IMR-90 (cell line): ENCODE measurements around the gene TCTA. TPM values are rescaled to one million over a fixed set of nuclear protein-coding genes. Genes with fewer than 3 reads are reported as not detected.

Experiments
- ATAC-seq: fragments of 200-7000 bp; cut with Tn5 transposase; 2 replicates; pipeline ENCODE4 v1.9.1; 2020; ENCODE audit warnings: low read depth, mild to moderate bottlenecking, moderate library complexity
- BruUV-seq: library from RNA; stranded (reverse); fragments of 400-500 nt; replicated peaks from 2 replicates; lab custom pipeline; 2021; lab: Mats Ljungman, UMichigan
- CTCF ChIA-PET: fragments of 300-600 bp; formaldehyde crosslinking; extraction: SDS; loops from one replicate; lab custom pipeline; 2021; ENCODE audit warnings: antibody characterized with exemption; lab: Yijun Ruan, JAX
- POLR2A ChIA-PET: fragments of 300-600 bp; sonication (Branson Sonifier 250); formaldehyde crosslinking; loops from one replicate; lab custom pipeline; 2022; ENCODE audit warnings: antibody characterized with exemption; ENCODE audit not compliant: unreplicated experiment; lab: Charles Lee
- DNase-seq: peaks from one replicate; pipeline ENCODE4 v3.0.0; 2013
- H2AFZ ChIP-seq: replicated peaks from 2 replicates; pipeline ENCODE3; 2013; ENCODE audit warnings: low read length, mild to moderate bottlenecking; ENCODE audit not compliant: poor library complexity
- H2AK5ac ChIP-seq: 2 replicates; pipeline ENCODE4 v1.6.1; 2013; ENCODE audit warnings: low read depth, low read length, inconsistent platforms
- H2AK9ac ChIP-seq: replicated peaks from 2 replicates; pipeline ENCODE3; 2013; ENCODE audit warnings: mild to moderate bottlenecking, low read depth, low read length, moderate library complexity; ENCODE audit not compliant: poor library complexity
- H2BK120ac ChIP-seq: 2 replicates; pipeline ENCODE4 v1.6.1; 2013; ENCODE audit warnings: low read depth, low read length, inconsistent platforms
- H2BK15ac ChIP-seq: 3 replicates; pipeline ENCODE4 v1.6.1; 2013; ENCODE audit warnings: low read depth, low read length, inconsistent platforms
- H2BK20ac ChIP-seq: 2 replicates; pipeline ENCODE4 v1.6.1; 2013; ENCODE audit warnings: low read depth, mild to moderate bottlenecking, inconsistent platforms, low read length, moderate library complexity
- H2BK5ac ChIP-seq: 2 replicates; pipeline ENCODE4 v1.6.1; 2013; ENCODE audit warnings: mild to moderate bottlenecking, low read depth, low read length, inconsistent platforms; ENCODE audit not compliant: poor library complexity, severe bottlenecking
- H3K14ac ChIP-seq: replicated peaks from 2 replicates; pipeline ENCODE4 v1.6.1; 2013; ENCODE audit warnings: low read depth, low read length, inconsistent platforms
- H3K18ac ChIP-seq: 2 replicates; pipeline ENCODE4 v1.6.1; 2013; ENCODE audit warnings: low read depth, low read length, control low read depth
- H3K23ac ChIP-seq: 2 replicates; pipeline ENCODE4 v1.6.1; 2013; ENCODE audit warnings: low read depth, low read length, inconsistent platforms
- H3K27ac ChIP-seq: 2 replicates; pipeline ENCODE4 v1.5.1; 2013; ENCODE audit warnings: mild to moderate bottlenecking, control low read depth, low read length; ENCODE audit not compliant: insufficient read depth
- H3K27me3 ChIP-seq: 2 replicates; pipeline ENCODE4 v1.6.1; 2013; ENCODE audit warnings: low read length; ENCODE audit not compliant: control insufficient read depth, insufficient read depth
- H3K36me3 ChIP-seq: 2 replicates; pipeline ENCODE4 v1.6.1; 2013; ENCODE audit warnings: low read length, mixed read lengths; ENCODE audit not compliant: control insufficient read depth, insufficient read depth
- H3K4ac ChIP-seq: 2 replicates; pipeline ENCODE4 v1.6.1; 2013; ENCODE audit warnings: low read depth, low read length, inconsistent platforms
- H3K4me1 ChIP-seq: 2 replicates; pipeline ENCODE4 v1.6.1; 2013; ENCODE audit warnings: low read length, mixed read lengths; ENCODE audit not compliant: control insufficient read depth, insufficient read depth
- H3K4me2 ChIP-seq: 2 replicates; pipeline ENCODE4 v1.6.1; 2013; ENCODE audit warnings: low read depth, mild to moderate bottlenecking, control low read depth, low read length, moderate library complexity
- H3K4me3 ChIP-seq: 2 replicates; pipeline ENCODE4 v1.5.1; 2013; ENCODE audit warnings: low read depth, mild to moderate bottlenecking, control low read depth, low read length, moderate library complexity; ENCODE audit not compliant: insufficient read depth
- H3K56ac ChIP-seq: 2 replicates; pipeline ENCODE4 v1.6.1; 2013; ENCODE audit warnings: low read length, inconsistent platforms; ENCODE audit not compliant: insufficient read depth; ENCODE audit errors: extremely low read depth
- H3K79me1 ChIP-seq, 2 experiments: 2 replicates each; pipeline ENCODE4 v1.6.1; 2013; ENCODE audit warnings: low read length in 2 of 2, inconsistent platforms in 1 of 2, low read depth in 1 of 2
- H3K9ac ChIP-seq: 2 replicates; pipeline ENCODE4 v1.6.1; 2013; ENCODE audit warnings: low read depth, low read length, control low read depth
- H3K9me1 ChIP-seq: 2 replicates; pipeline ENCODE4 v1.6.1; 2013; ENCODE audit warnings: low read length, inconsistent platforms; ENCODE audit not compliant: insufficient read depth
- H3K9me3 ChIP-seq: 2 replicates; pipeline ENCODE4 v1.6.1; 2013; ENCODE audit warnings: low read length; ENCODE audit not compliant: control insufficient read depth, insufficient read depth
- H4K20me1 ChIP-seq: 2 replicates; pipeline ENCODE4 v1.6.1; 2013; ENCODE audit warnings: low read length, inconsistent platforms; ENCODE audit not compliant: insufficient read depth
- H4K5ac ChIP-seq: 2 replicates; pipeline ENCODE4 v1.6.1; 2013; ENCODE audit warnings: mild to moderate bottlenecking, low read depth, low read length, control low read depth
- H4K8ac ChIP-seq, 2 experiments: 2 replicates each; pipeline ENCODE4 v1.6.1; 2013; ENCODE audit warnings: low read depth in 2 of 2, low read length in 2 of 2, control low read depth in 1 of 2, inconsistent platforms in 1 of 2
- H4K91ac ChIP-seq: 2 replicates; pipeline ENCODE4 v1.6.1; 2013; ENCODE audit warnings: low read depth, low read length, inconsistent platforms; ENCODE audit not compliant: insufficient read depth
- BHLHE40 ChIP-seq: fragments of 150-350 bp; IDR thresholded peaks from 2 replicates; pipeline ENCODE4 v1.6.1; 2016; ENCODE audit warnings: mild to moderate bottlenecking, low read depth, low read length
- CEBPB ChIP-seq: IDR thresholded peaks from 2 replicates; pipeline ENCODE4 v1.6.1; 2012; ENCODE audit warnings: low read depth, low read length, improper control_type of control experiment
- CHD1 ChIP-seq: IDR thresholded peaks from 2 replicates; pipeline ENCODE4 v1.6.1; 2012; ENCODE audit warnings: low read depth, low read length, improper control_type of control experiment
- FOS ChIP-seq: fragments of 150-350 bp; IDR thresholded peaks from 2 replicates; pipeline ENCODE4 v1.6.1; 2016; ENCODE audit warnings: low read depth, low read length
- MAFK ChIP-seq: IDR thresholded peaks from 2 replicates; pipeline ENCODE4 v1.6.1; 2012; ENCODE audit warnings: low read depth, low read length, improper control_type of control experiment
- NFE2L2 ChIP-seq: fragments of 150-350 bp; IDR thresholded peaks from 2 replicates; pipeline ENCODE4 v1.6.1; 2016; ENCODE audit warnings: low read depth, mild to moderate bottlenecking, low read length
- POLR2A ChIP-seq: IDR thresholded peaks from 2 replicates; pipeline ENCODE4 v1.6.1; 2012; ENCODE audit warnings: mild to moderate bottlenecking, low read depth, low read length
- RAD21 ChIP-seq: IDR thresholded peaks from 2 replicates; pipeline ENCODE4 v1.6.1; 2012; ENCODE audit warnings: low read length, improper control_type of control experiment
- RCOR1 ChIP-seq: IDR thresholded peaks from 2 replicates; pipeline ENCODE4 v1.6.1; 2012; ENCODE audit warnings: mild to moderate bottlenecking, low read length, improper control_type of control experiment; ENCODE audit not compliant: insufficient replicate concordance
- RFX5 ChIP-seq: IDR thresholded peaks from 2 replicates; pipeline ENCODE4 v1.8.0; 2012; ENCODE audit warnings: low read depth, mild to moderate bottlenecking, low read length, moderate library complexity
- SMC3 ChIP-seq: fragments of 150-350 bp; IDR thresholded peaks from 2 replicates; pipeline ENCODE4 v1.6.1; 2016; ENCODE audit warnings: low read depth, mild to moderate bottlenecking, antibody characterized with exemption, low read length, moderate library complexity
- USF2 ChIP-seq: fragments of 150-350 bp; IDR thresholded peaks from 2 replicates; pipeline ENCODE4 v1.6.1; 2017; ENCODE audit warnings: mild to moderate bottlenecking, antibody characterized with exemption, low read length, low read depth
- WGBS, 2 experiments: methylation state at CpG; one replicate each; pipeline versions ENCODE4 v1.1.5 to v1.1.7; 2013; ENCODE audit warnings: missing lambda C conversion rate in 2 of 2; ENCODE audit not compliant: insufficient read length in 1 of 2; ENCODE audit errors: extremely low coverage in 2 of 2; 5-methylcytosine and 5-hydroxymethylcytosine counted together
- dilution Hi-C: fragments of 300-500 bp; cut with HindIII; formaldehyde crosslinking; loops from one replicate; pipeline ENCODE4 v1.14.3; 2018; ENCODE audit warnings: low sequenced_read_pairs; ENCODE audit not compliant: unreplicated experiment
- in situ Hi-C: fragments of 300-500 bp; cut with MboI; formaldehyde crosslinking; loops from 3 replicates; pipeline ENCODE4 v1.14.3; 2019; ENCODE audit warnings: low sequenced_read_pairs, inconsistent platforms, mixed read lengths
- intact Hi-C: fragments of 100-400 bp; cut with micrococcal nuclease; formaldehyde crosslinking; loops from 2 replicates; pipeline ENCODE4 v1.10.0; 2022
- polyA plus RNA-seq, 3 experiments: library from polyadenylated mRNA; depleted of rRNA; stranded (reverse); fragments of >200 nt; gene quantifications; 2 replicates each; pipeline ENCODE4 v1.2.3, GENCODE V29; 2012; ENCODE audit warnings: low replicate concordance in 1 of 3
- total RNA-seq: library from RNA; depleted of rRNA; stranded (reverse); fragments of >200 nt; gene quantifications from 2 replicates; pipeline ENCODE4 v1.2.3, GENCODE V29; 2012

TCTA gene
- total and polyA plus RNA-seq, 2 of the 4 experiments (the other 2 are of a cell fraction): 15.1 to 46.6 TPM

- Histone ChIP-seq H2AK9ac (no peak overlapping the region), H3K4me1 (no peaks in the 10 kb centered on the region), H2BK120ac (no peak overlapping the region), H3K79me1 (no peaks in the 10 kb centered on the region), H3K14ac (no peak overlapping the region), H2BK15ac (no peak overlapping the region), H3K18ac (no peak overlapping the region), H3K4me2 (no peak overlapping the region), H3K27ac (no peak overlapping the region), H2AK5ac (no peak overlapping the region), H3K4me3 (no peak overlapping the region), H4K8ac (no peak overlapping the region), H3K9me3 (no peaks in the 10 kb centered on the region), H3K56ac (no peak overlapping the region), H3K9ac (no peak overlapping the region), H4K5ac (no peak overlapping the region), H2AFZ (no peak overlapping the region), H3K23ac (no peak overlapping the region), H4K91ac (no peak overlapping the region), H2BK5ac (no peak overlapping the region), H3K27me3 (no peaks in the 10 kb centered on the region), H3K4ac (no peak overlapping the region), H3K9me1 (no peaks in the 10 kb centered on the region), H3K36me3 (no peaks in the 10 kb centered on the region), H2BK20ac (no peak overlapping the region), H4K20me1 (no peaks in the 10 kb centered on the region)
- dilution Hi-C loops: no loop called here
- DNase-seq: no peak
- CTCF ChIA-PET: no interaction called here
- BruUV-seq: no TSS peak
- 95% methylated on average over 3 of the region's 5 CpGs; no CpG with 5 or more reads in 1 of the 2 experiments for WGBS, 2 experiments
- TF ChIP-seq BHLHE40 (no peak), CHD1 (no peak), RFX5 (no peak), CEBPB (no peak), RCOR1 (no peak), USF2 (no peak), POLR2A (no peak), SMC3 (no peak), MAFK (no peak), FOS (no peak), NFE2L2 (no peak), RAD21 (no peak)
- in situ Hi-C loops: loop anchor here (25.0 kb wide), 1 partner anchor 272 kb away; the partner anchor contains the start of genes CCDC71 and KLHDC8B
- POLR2A ChIA-PET: no interaction called here
- intact Hi-C loops: no loop called here
- ATAC-seq: no peak
Observed at GRCh38 chr3:49434731-49435130, 22.5 kb downstream of the TCTA start.
